CD4-positive, alpha-beta T cell treated with Interleukin-17A for 4 hours (primary cell): ENCODE data around the gene OR1N2.
"Not testable (repeated sequence)": the region's sequence is repeated elsewhere in the genome, so short reads cannot be mapped to it uniquely, and the experiment has no call there.

Experiments
- DNase-seq: peaks from one replicate; pipeline ENCODE4 v3.0.0-alpha.2; 2020; ENCODE audit warnings: mixed read lengths

The OR1N2 gene, protein sequence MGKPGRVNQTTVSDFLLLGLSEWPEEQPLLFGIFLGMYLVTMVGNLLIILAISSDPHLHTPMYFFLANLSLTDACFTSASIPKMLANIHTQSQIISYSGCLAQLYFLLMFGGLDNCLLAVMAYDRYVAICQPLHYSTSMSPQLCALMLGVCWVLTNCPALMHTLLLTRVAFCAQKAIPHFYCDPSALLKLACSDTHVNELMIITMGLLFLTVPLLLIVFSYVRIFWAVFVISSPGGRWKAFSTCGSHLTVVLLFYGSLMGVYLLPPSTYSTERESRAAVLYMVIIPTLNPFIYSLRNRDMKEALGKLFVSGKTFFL

DNA sequence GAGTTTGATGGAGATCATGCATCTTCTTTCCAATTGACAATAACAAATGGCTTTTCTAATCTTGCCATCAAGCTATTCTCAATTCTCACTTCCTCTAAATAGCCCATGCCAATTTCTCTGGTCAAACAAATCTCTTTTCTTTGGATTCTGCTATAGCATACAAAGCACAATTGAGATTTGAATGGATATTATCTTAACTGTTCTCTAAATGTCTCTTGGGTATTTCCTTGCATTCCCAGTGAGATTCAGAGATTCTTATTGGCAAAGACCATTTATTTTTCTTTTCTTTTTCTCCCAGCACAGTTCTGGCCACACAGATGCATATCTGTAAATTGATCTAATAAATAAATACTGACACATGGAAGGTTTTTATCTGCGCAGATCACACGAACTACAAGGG is at the start of gene OR1N2:
OR1N2 (plus strand) TSS at position 301 of the 400 bp plus-strand sequence. CDS start 100 bp downstream, outside the sequence.
- DNase-seq: no peak

DNA sequence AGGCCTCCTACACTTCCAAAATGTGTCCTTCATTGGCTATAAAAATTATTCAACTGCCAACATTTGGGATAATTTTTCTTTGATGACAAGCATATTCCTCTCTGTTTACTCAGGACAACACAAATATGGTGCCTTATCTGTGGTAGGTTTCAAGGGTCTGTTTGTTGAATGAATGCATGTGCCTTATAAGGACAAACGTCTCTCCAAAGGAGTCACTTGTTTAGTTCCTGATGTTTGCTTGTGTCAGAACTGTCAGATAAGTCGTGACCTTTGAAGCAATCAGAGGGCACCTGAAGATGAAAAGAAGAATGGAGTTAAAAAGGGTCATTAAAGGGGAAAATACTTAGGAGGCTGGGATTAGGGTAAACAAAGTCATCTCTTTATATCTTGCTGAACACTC is 45.9 kb upstream of the OR1N2 start:
- no peak for DNase-seq

DNA sequence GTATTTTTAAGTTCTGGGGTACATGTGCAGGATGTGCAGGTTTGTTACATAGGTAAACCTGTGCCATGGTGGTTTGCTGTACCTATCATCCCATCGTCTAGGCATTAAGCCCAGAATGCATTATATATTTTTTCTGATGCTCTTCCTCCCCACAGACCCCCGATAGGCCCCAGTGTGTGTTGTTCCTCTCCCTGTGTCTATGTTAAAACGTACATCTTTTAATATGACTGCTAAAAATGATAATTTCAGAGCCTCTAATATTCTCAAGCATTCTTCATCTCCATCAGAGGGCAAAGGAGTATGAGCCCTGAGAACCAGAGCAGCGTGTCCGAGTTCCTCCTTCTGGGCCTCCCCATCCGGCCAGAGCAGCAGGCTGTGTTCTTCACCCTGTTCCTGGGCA is 42.4 kb upstream of the OR1N2 start, which contains the start of gene OR1J2:
OR1J2 (plus strand) TSS at position 301 of the 400 bp plus-strand sequence; CDS start at position 301, 0 bp downstream.
- no peak for DNase-seq

- no peak for DNase-seq
These were observed 34.7 kb upstream of the OR1N2 start for GRCh38 chr9:122518226-122518625.

GRCh38 chr9:122518841-122519240 is 34.1 kb upstream of the OR1N2 start, which contains the start of gene OR1J4:
OR1J4 (plus strand) TSS chr9:122519141; CDS start chr9:122519141, 0 bp downstream.
- DNase-seq: no peak

DNA sequence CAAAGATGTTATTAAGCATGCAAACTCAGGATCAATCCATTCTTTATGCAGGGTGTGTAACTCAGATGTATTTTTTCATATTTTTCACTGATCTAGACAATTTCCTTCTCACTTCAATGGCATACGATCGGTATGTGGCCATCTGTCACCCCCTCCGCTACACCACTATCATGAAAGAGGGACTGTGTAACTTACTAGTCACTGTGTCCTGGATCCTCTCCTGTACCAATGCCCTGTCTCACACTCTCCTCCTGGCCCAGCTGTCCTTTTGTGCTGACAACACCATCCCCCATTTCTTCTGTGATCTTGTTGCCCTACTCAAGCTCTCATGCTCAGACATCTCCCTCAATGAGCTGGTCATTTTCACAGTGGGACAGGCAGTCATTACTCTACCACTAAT is 33.5 kb upstream of the OR1N2 start:
- DNase-seq: no peak

- DNase-seq: no peak
These were observed 26.3 kb upstream of the OR1N2 start for GRCh38 chr9:122526602-122527001.

GRCh38 chr9:122527193-122527592 is 25.7 kb upstream of the OR1N2 start, which contains the start of gene OR1N1:
OR1N1 (minus strand) TSS chr9:122527293; CDS start chr9:122527293, 0 bp downstream.
- DNase-seq: no peak

GRCh38 chr9:122531157-122531556 is 21.8 kb upstream of the OR1N2 start:
- DNase-seq: not testable (repeated sequence)

DNA sequence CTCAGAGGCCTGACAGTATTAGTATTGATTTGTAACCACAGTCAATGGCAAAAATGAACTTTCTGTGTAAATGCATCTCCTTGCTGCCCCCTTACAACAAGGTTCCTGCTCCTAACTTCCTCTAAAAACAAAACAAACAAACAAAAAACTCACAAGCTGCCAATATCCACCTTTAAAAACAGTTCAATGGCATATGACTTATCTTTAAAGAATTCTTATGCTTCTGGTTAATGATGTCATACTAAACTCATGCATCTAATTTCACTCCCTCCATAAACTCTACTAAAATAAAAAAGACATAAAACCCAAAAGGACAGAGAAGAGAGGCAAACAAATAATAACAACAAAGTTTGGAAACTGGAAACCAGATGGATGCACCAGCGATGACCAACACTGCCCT is 16.8 kb upstream of the OR1N2 start:
- no peak for DNase-seq

DNA sequence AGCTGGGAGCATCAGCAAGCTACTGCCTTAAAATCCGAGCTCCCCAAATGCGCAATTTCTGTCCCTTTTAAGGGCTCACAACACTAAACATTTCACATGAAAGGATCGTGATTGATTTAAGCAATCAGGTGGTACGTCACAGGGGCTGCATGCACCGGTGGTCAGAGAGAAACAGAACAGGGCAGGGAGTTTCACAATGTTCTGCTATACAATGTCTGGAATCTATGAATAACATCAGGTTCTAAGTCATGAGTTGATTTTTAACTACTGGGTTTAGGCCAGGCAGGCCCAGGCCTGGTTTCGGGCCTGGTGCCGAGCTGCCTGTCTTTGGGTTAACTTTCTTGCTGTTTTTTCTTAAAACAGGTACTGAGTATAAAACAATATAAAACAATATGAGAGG is 15.8 kb upstream of the OR1N2 start:
- DNase-seq: not testable (repeated sequence)

DNA sequence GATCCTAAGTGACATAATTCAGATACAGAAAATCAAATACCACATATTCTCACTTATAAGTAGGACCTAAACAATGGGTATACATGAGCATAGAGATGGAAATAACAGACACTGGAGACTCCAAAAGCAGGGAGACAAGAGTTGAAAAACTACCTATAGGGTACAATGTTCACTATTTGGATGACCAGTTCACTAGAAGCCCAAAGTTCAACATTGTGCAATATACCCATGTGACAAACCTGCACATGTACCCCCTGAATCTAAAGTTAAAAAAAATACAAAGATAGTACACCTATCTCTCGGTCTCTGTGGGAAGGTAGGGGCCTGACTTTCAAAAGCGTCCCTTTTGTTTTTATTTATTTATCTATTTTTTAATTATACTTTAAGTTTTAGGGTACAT is 14.2 kb upstream of the OR1N2 start:
- DNase-seq: no peak

DNA sequence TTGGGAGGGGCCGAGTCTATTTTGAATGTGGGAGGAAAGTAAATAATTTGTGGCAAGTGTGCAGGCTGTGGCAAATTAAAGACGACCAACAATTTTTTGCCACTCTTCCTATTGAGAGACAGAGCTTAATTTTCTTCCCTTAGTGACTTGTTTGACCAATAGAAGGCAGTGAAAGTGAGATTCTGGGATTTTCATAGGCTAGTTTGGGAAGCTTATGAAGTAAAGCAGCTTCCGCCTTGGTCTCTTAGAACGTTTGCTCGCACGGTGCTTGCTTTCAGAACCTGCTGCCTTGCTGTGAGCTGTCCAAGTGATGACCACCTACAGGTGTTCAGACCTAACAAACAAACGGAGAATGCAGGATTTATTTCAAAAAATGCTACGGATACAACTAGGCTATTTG is 6.7 kb upstream of the OR1N2 start:
- no peak for DNase-seq

- DNase-seq: no peak
These were observed 1.5 kb upstream of the OR1N2 start for GRCh38 chr9:122551371-122551770.

- DNase-seq: no peak
These were observed 8.5 kb downstream of the OR1N2 start for GRCh38 chr9:122561446-122561845.

DNA sequence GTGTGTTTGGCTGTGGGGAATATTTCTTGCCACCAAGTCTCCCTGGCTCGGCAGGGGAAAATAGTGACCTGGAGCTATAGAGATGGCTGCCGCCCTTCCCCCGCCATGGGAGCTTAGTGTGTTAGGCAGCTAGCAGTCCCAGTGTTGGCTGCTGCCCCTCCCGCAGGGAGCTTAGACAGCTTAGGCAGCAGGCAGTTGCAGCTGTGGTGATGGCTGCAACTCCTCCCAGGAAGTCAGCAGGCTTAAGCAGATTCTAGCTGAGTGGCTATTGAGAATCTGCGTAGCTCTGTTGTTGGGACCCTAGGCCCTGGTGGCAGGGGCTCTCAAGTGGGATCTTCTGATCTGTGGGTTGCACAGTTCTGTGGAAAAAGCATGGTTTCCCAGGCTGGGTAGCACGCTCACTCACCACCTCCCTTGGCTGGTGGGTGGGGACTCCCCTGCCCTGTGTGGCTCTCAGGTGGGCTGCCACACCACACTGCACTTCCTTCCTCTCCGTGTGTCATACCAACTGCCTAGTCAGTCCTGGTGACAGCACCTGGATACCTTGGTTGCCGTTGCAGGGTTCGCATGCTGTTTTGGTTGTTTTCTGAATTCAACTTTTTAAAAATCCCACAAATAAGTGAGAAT is 9.3 kb downstream of the OR1N2 start:
- DNase-seq: no peak

DNA sequence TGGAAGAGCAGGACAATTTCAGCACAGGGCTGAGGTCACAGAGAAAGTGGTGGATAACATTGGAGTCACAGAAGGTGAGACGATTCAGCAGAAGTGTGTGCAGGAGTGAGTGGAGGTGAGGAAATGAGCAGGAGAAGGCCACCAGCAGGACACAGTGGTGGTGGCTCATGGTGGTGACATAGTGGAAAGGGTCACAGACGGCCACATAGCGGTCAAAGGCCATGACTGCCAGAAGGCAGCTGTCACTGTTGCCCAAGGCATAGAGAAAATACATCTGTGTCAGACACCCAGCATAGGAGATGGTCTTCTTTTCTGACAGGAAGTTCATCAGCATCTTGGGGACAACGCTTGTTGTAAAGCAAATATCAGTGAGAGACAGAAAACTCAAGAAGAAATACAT is 15.0 kb downstream of the OR1N2 start:
- no peak for DNase-seq

DNA sequence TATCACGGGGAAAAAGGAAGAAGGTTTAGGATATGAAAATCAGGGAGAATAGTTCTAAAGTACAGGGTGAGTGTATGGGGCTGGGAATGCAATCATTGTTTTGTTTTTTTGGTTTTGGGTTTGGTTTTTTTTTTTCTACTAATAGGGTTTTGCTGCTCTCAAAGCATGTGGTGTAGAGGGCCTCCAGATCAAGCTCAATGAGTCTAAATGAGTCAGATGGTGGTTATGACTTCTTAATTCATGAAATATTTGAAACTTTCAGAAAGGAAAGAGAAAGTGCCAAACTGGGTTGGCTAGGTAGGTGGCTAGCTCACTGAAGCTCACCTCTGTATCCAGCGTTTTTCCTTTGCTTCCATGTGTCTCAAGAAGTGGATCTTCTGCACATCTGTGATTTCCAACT is 19.5 kb downstream of the OR1N2 start:
- DNase-seq: no peak

DNA sequence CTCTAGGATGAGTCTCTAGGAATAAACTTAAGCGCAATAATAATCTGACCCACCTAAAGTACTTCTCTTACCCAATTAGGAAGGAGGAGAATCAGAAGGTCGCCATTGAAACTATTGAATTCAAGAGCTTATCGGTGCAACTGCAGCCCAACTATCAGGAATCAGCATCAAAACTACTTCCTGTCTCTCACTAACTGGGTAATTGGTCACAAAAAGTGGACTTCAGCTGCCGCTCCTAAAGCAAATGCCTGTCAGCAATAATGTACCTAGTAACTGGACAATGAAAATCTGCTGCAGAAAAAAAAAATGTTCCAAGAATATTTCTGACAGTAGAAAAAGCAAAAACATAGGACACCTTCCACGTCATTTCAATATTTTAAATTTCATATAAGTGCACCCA is 27.0 kb downstream of the OR1N2 start:
- no peak for DNase-seq

GRCh38 chr9:122580360-122580759 is 27.4 kb downstream of the OR1N2 start:
- DNase-seq: no peak

GRCh38 chr9:122583284-122583683 is 30.4 kb downstream of the OR1N2 start, which contains the start of gene OR1L8:
OR1L8 (minus strand) TSS chr9:122583384; CDS start chr9:122568477, 14,907 bp downstream.
- DNase-seq: not testable (repeated sequence)
